ENCODE data around the gene INPP5D. TPM values are rescaled to one million over a fixed set of nuclear protein-coding genes. Genes with fewer than 3 reads are reported as not detected.

The INPP5D gene
- total and polyA plus RNA-seq, 2 donors (not counting 1 experiment from before 2014, with no cell fraction given), result 152 to 444 TPM

DNA sequence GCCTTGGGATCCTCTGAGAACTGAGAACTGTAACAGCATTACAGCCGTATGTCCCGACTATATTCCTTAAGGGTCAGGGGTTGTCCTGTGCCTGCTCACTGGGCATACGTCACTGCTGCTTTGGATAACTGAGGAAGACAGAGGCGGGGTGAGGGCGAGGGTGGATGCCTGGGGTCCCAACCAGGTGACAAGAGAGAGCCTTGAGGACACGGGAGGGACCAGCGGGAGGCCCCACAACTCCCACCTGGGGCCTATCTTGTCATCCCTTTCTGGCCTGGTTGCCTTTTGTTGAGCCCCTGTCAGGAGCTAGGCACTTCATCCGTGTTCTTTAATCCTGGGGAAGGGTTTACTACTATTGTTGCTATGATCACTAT lies 28.8 kb downstream of the INPP5D start:
- H2AFZ ChIP-seq (ENCODE audit: insufficient read depth, low read depth, low read length, poor library complexity, severe bottlenecking), result no peak overlapping the region
- H3K36me3 ChIP-seq (replicated peaks in 1 of 2; ENCODE audit: control extremely low read depth in 1 of 2, control insufficient read depth in 1 of 2, extremely low read depth in 1 of 2, insufficient read depth in 2 of 2, low read length in 1 of 2), result peaks cover 2 to 77% of the 10 kb centered on the region in 2 experiments
- TF ChIP-seq, protein P1, sequence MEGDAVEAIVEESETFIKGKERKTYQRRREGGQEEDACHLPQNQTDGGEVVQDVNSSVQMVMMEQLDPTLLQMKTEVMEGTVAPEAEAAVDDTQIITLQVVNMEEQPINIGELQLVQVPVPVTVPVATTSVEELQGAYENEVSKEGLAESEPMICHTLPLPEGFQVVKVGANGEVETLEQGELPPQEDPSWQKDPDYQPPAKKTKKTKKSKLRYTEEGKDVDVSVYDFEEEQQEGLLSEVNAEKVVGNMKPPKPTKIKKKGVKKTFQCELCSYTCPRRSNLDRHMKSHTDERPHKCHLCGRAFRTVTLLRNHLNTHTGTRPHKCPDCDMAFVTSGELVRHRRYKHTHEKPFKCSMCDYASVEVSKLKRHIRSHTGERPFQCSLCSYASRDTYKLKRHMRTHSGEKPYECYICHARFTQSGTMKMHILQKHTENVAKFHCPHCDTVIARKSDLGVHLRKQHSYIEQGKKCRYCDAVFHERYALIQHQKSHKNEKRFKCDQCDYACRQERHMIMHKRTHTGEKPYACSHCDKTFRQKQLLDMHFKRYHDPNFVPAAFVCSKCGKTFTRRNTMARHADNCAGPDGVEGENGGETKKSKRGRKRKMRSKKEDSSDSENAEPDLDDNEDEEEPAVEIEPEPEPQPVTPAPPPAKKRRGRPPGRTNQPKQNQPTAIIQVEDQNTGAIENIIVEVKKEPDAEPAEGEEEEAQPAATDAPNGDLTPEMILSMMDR (IDR thresholded peaks at IDR 0.05), result no peak
- TF ChIP-seq EZH2 (IDR thresholded peaks at IDR 0.05; ENCODE audit: borderline replicate concordance, insufficient read depth, low read depth, low read length, poor library complexity, severe bottlenecking), result no peak
- ChIA-PET CTCF (interaction anchor here (1.4 kb wide), 1 partner anchor 11 kb away, joined by 6 read pairs; no protein-coding TSS in a partner anchor), POLR2A (interaction anchor here (0.8 to 1.6 kb wide), 2 partner anchors 12 to 13 kb away, joined by 3 to 4 read pairs; no protein-coding TSS in a partner anchor)
- DNase-seq, result no peak
- no peak overlapping the region for H3K4me3 ChIP-seq (ENCODE audit: control extremely low read depth in 1 of 5, extremely low read depth in 1 of 5, insufficient read depth in 1 of 5, low read depth in 2 of 5, low read length in 4 of 5)
- Mint-ChIP-seq H3K4me1 (peaks cover 90% of the 10 kb centered on the region), H3K27me3 (no peaks in the 10 kb centered on the region), H3K9me3 (ENCODE audit: insufficient read depth) (no peaks in the 10 kb centered on the region), H3K4me3 (no peak overlapping the region), H3K27ac (peak overlapping the region; percentile 93)
- peak overlapping the region; percentile 26 to 87 for H3K27ac ChIP-seq (ENCODE audit: low read length in 2 of 2)
- 100% methylated on average over 5 of the region's 8 CpGs for WGBS (ENCODE audit: insufficient coverage)
- no peaks in the 10 kb centered on the region for H3K9me3 ChIP-seq (ENCODE audit: control extremely low read depth in 1 of 3, control insufficient read depth in 2 of 3, insufficient read depth in 1 of 3, low read length in 2 of 3)
- no peak for ATAC-seq (ENCODE audit: low read depth)
- intact Hi-C loops (cut with micrococcal nuclease), result no loop called here
- peaks cover 22% of the 10 kb centered on the region for H4K20me1 ChIP-seq (ENCODE audit: control insufficient read depth, insufficient read depth, low read length, poor library complexity, severe bottlenecking)
- peaks cover 81 to 98% of the 10 kb centered on the region in 2 donors for H3K4me1 ChIP-seq (ENCODE audit: control insufficient read depth in 2 of 2, insufficient read depth in 2 of 2, low read length in 2 of 2)
- no peak overlapping the region for H3K9ac ChIP-seq (ENCODE audit: low read length)
- peak overlapping the region; percentile 26 for H3K4me2 ChIP-seq (replicated peaks; ENCODE audit: low read depth, low read length, poor library complexity, severe bottlenecking)
- H3K27me3 ChIP-seq (replicated peaks in 1 of 4; ENCODE audit: control extremely low read depth in 1 of 4, control insufficient read depth in 3 of 4, insufficient read depth in 4 of 4, low read length in 3 of 4), result no peaks in the 10 kb centered on the region
- H3K79me2 ChIP-seq (ENCODE audit: control insufficient read depth, insufficient read depth, low read length), result peaks cover 97% of the 10 kb centered on the region

DNA sequence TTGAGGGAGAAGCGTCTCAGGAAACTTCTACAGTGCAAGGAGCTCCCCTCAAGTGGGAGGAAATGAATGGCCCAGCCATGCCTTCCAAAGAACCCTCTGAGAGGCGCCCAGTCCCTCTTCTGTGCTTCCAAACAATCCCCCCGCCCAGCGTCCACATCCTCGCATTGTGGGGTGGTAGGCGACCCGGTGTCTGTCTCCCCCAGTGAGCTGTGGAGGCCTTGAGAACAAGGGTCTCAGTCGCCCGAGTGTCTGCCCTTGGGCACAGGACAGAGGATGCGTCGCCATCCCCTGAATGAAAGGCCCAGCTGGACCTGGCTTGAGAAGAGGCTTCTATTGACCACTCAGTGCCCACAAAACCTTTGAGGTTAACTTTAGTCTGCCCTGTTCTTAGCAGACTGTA lies 29.7 kb downstream of the INPP5D start:
- peak overlapping the region; percentile 26 to 87 for H3K27ac ChIP-seq (ENCODE audit: low read length in 2 of 2)
- H3K9me3 ChIP-seq (ENCODE audit: control extremely low read depth in 1 of 3, control insufficient read depth in 2 of 3, insufficient read depth in 1 of 3, low read length in 2 of 3), result no peaks in the 10 kb centered on the region
- TF ChIP-seq, protein P1 (IDR thresholded peaks at IDR 0.05), result no peak
- no peak for TF ChIP-seq EZH2 (IDR thresholded peaks at IDR 0.05; ENCODE audit: borderline replicate concordance, insufficient read depth, low read depth, low read length, poor library complexity, severe bottlenecking)
- H3K4me1 Mint-ChIP-seq, result peaks cover 89% of the 10 kb centered on the region
- H2AFZ ChIP-seq (ENCODE audit: insufficient read depth, low read depth, low read length, poor library complexity, severe bottlenecking), result no peak overlapping the region
- H4K20me1 ChIP-seq (ENCODE audit: control insufficient read depth, insufficient read depth, low read length, poor library complexity, severe bottlenecking), result peaks cover 26% of the 10 kb centered on the region
- H3K9me3 Mint-ChIP-seq (ENCODE audit: insufficient read depth), result no peaks in the 10 kb centered on the region
- H3K4me3 Mint-ChIP-seq, result no peak overlapping the region
- H3K36me3 ChIP-seq (replicated peaks in 1 of 2; ENCODE audit: control extremely low read depth in 1 of 2, control insufficient read depth in 1 of 2, extremely low read depth in 1 of 2, insufficient read depth in 2 of 2, low read length in 1 of 2), result peaks cover 2 to 74% of the 10 kb centered on the region in 2 experiments
- CTCF ChIA-PET, result interaction anchor here (1.4 kb wide), 2 partner anchors 10 to 37 kb away, joined by 3 to 6 read pairs; no protein-coding TSS in a partner anchor
- H3K4me3 ChIP-seq (ENCODE audit: control extremely low read depth in 1 of 5, extremely low read depth in 1 of 5, insufficient read depth in 1 of 5, low read depth in 2 of 5, low read length in 4 of 5), result no peak overlapping the region
- peaks cover 79 to 98% of the 10 kb centered on the region in 2 donors for H3K4me1 ChIP-seq (ENCODE audit: control insufficient read depth in 2 of 2, insufficient read depth in 2 of 2, low read length in 2 of 2)
- no peak overlapping the region for H3K9ac ChIP-seq (ENCODE audit: low read length)
- no peak overlapping the region for H3K4me2 ChIP-seq (replicated peaks; ENCODE audit: low read depth, low read length, poor library complexity, severe bottlenecking)
- WGBS (ENCODE audit: insufficient coverage), result 96% methylated on average over 11 of the region's 11 CpGs
- intact Hi-C loops (cut with micrococcal nuclease), result no loop called here
- no peaks in the 10 kb centered on the region for H3K27me3 Mint-ChIP-seq
- POLR2A ChIA-PET, result interaction anchor here (0.8 kb wide), 1 partner anchor 11 kb away, joined by 3 read pairs; no protein-coding TSS in a partner anchor
- H3K79me2 ChIP-seq (ENCODE audit: control insufficient read depth, insufficient read depth, low read length), result peaks cover 97% of the 10 kb centered on the region
- ATAC-seq (ENCODE audit: low read depth), result no peak
- no peak for DNase-seq
- no peaks in the 10 kb centered on the region for H3K27me3 ChIP-seq (replicated peaks in 1 of 4; ENCODE audit: control extremely low read depth in 1 of 4, control insufficient read depth in 3 of 4, insufficient read depth in 4 of 4, low read length in 3 of 4)
- peak overlapping the region; percentile 72 for H3K27ac Mint-ChIP-seq
